T-helper 1 cell treated with Interleukin-12 subunit alpha and Interleukin-12 subunit beta and Interleukin-4 antibody, amounts not matched to agents 30 ng/mL and 1 ng/mL, for 36 hours (primary cell): Measurements from ENCODE around the gene LINGO4. TPM values are rescaled to one million over a fixed set of nuclear protein-coding genes. Genes with fewer than 3 reads are reported as not detected.

Source experiments
- total RNA-seq: library from RNA; stranded (reverse); gene quantifications from 2 replicates; pipeline ENCODE4 v1.2.3, GENCODE V29; 2022

LINGO4 gene
- total RNA-seq, 1 donor from 2014 or later, result 0.12 TPM

Other genes with a start within 250 kb of the LINGO4 start
- 27.0 and 27.6 TPM in 2 replicates for gene SNX27, start 193.4 kb downstream of the LINGO4 start, total RNA-seq
- not detected in 2 replicates for gene CELF3, start 88.6 kb downstream of the LINGO4 start, total RNA-seq
- gene RIIAD1, start 83.9 kb downstream of the LINGO4 start, total RNA-seq, result not detected in 2 replicates
- gene MRPL9, start 41.9 kb downstream of the LINGO4 start, total RNA-seq, result 108 and 113 TPM in 2 replicates
- gene TDRKH, start 14.9 kb downstream of the LINGO4 start, total RNA-seq, result 20.3 and 20.8 TPM in 2 replicates
- gene RORC, start 26.4 kb upstream of the LINGO4 start, total RNA-seq, result 1.5 and 1.9 TPM in 2 replicates
- 0.66 and 0.83 TPM in 2 replicates for gene C2CD4D, start 34.4 kb upstream of the LINGO4 start, total RNA-seq
- gene THEM5, start 48.3 kb upstream of the LINGO4 start, total RNA-seq, result not detected in 2 replicates
- 31.9 and 34.6 TPM in 2 replicates for gene THEM4, start 104.1 kb upstream of the LINGO4 start, total RNA-seq
- 263 and 272 TPM in 2 replicates for gene S100A10, start 188.4 kb upstream of the LINGO4 start, total RNA-seq
- gene S100A11, start 231.6 kb upstream of the LINGO4 start, total RNA-seq, result 450 TPM in 2 replicates